H1 (cell line): Measurements from ENCODE around the gene UMODL1. TPM values are rescaled to one million over a fixed set of nuclear protein-coding genes. Genes with fewer than 3 reads are reported as not detected.

ENCODE experiments used
- NANOG ChIP-seq: IDR thresholded peaks from 2 replicates; pipeline ENCODE4 v1.6.1; 2011; ENCODE audit warnings: low read length, low read depth, mild to moderate bottlenecking, inconsistent platforms; ENCODE audit not compliant: insufficient read depth, poor library complexity, severe bottlenecking
- polyA plus RNA-seq, 7 experiments: library from polyadenylated mRNA; depleted of rRNA in 3 of 7; stranded (reverse) in 5 of 7; unstranded in 2 of 7; fragments of >200 nt in 5 of 7; fragments of 200-250 nt in 2 of 7; gene quantifications; 1 replicate in 5 of 7; 2 replicates in 1 of 7; 4 replicates in 1 of 7; pipeline versions ENCODE4 v1.2.1 to v1.2.3, GENCODE V29; 2011 to 2013; ENCODE audit warnings: missing spikeins in 2 of 7, mixed read lengths in 2 of 7
- total RNA-seq: library from RNA; stranded (reverse); fragmentation: NEBNext Ultra II Directional; extraction: Animal tissue kit (Norgen Biotek cat#: 25700); gene quantifications from 2 replicates; pipeline ENCODE4 v1.2.1, GENCODE V29; 2021

UMODL1 gene
- total and polyA plus RNA-seq, 2 of the 8 experiments (the other 6 are each of a cell fraction or from before 2014, with no cell fraction given) = not detected

GRCh38 chr21:42172596-42173483 is 101.7 kb downstream of the UMODL1 start (continued):
- TF ChIP-seq NANOG = no peak
